Measurements from ENCODE around the gene ERMAP.
"Not testable (repeated sequence)": the region's sequence is repeated elsewhere in the genome, so short reads cannot be mapped to it uniquely, and the experiment has no call there.

ERMAP gene

GRCh38 chr1:42860339-42861013 is 43.6 kb downstream of the ERMAP start:
- Histone ChIP-seq H2BK5ac (ENCODE audit: low read length) (no peak overlapping the region), H3K9me3 (replicated peaks in 1 of 2; ENCODE audit: control insufficient read depth in 2 of 2, insufficient read depth in 1 of 2, low read depth in 1 of 2, low read length in 2 of 2) (peaks cover 21 to 24% of the 10 kb centered on the region in 2 donors), H3K79me1 (ENCODE audit: low read depth, low read length) (no peaks in the 10 kb centered on the region), H3K36me3 (replicated peaks in 1 of 2; ENCODE audit: control insufficient read depth in 2 of 2, insufficient read depth in 2 of 2, low read length in 2 of 2) (no peaks in the 10 kb centered on the region), H3K4me2 (ENCODE audit: insufficient read depth, low read length, poor library complexity, severe bottlenecking) (no peak overlapping the region), H2BK12ac (ENCODE audit: low read length) (no peak overlapping the region), H3K14ac (ENCODE audit: low read length) (no peak overlapping the region), H2AFZ (ENCODE audit: low read length) (no peak overlapping the region), H3K4ac (ENCODE audit: low read length) (no peak overlapping the region), H3K18ac (ENCODE audit: low read length) (no peak overlapping the region), H3K9ac (ENCODE audit: low read depth, low read length, poor library complexity) (no peak overlapping the region), H4K8ac (ENCODE audit: low read depth, low read length) (no peak overlapping the region), H3K27ac (replicated peaks; ENCODE audit: low read length) (no peak overlapping the region), H3K27me3 (ENCODE audit: control insufficient read depth in 3 of 3, insufficient read depth in 3 of 3, low read depth in 1 of 3, low read length in 3 of 3) (peaks cover 0 to 1% (median 0%) of the 10 kb centered on the region in 3 experiments), H3K4me3 (ENCODE audit: low read length in 2 of 2) (no peak overlapping the region), H2BK15ac (ENCODE audit: low read length) (no peak overlapping the region), H4K91ac (ENCODE audit: low read depth, low read length, poor library complexity) (no peak overlapping the region), H3K4me1 (ENCODE audit: control insufficient read depth in 2 of 2, insufficient read depth in 1 of 2, low read depth in 1 of 2, low read length in 2 of 2) (no peaks in the 10 kb centered on the region), H2AK5ac (ENCODE audit: low read depth, low read length) (no peak overlapping the region), H2BK120ac (ENCODE audit: low read depth, low read length) (no peak overlapping the region), H3K23ac (ENCODE audit: low read depth, low read length, poor library complexity) (no peak overlapping the region)
- DNase-seq (ENCODE audit: low spot score) = no peak
- no CpG with 5 or more reads among the region's 4 CpGs for WGBS, 2 donors (ENCODE audit: extremely low coverage in 2 of 2, insufficient read length in 2 of 2, insufficient replicate concordance in 1 of 2)

- Histone ChIP-seq H3K9me3 (replicated peaks in 1 of 2; ENCODE audit: control insufficient read depth in 2 of 2, insufficient read depth in 1 of 2, low read depth in 1 of 2, low read length in 2 of 2) (peaks cover 19 to 23% of the 10 kb centered on the region in 2 donors), H3K18ac (ENCODE audit: low read length) (no peak overlapping the region), H2BK15ac (ENCODE audit: low read length) (no peak overlapping the region), H3K79me1 (ENCODE audit: low read depth, low read length) (no peaks in the 10 kb centered on the region), H2AFZ (ENCODE audit: low read length) (no peak overlapping the region), H2BK120ac (ENCODE audit: low read depth, low read length) (no peak overlapping the region), H3K4me3 (ENCODE audit: low read length in 2 of 2) (no peak overlapping the region), H3K4me1 (ENCODE audit: control insufficient read depth in 2 of 2, insufficient read depth in 1 of 2, low read depth in 1 of 2, low read length in 2 of 2) (no peaks in the 10 kb centered on the region), H4K91ac (ENCODE audit: low read depth, low read length, poor library complexity) (no peak overlapping the region), H3K14ac (ENCODE audit: low read length) (no peak overlapping the region), H3K4ac (ENCODE audit: low read length) (no peak overlapping the region), H3K23ac (ENCODE audit: low read depth, low read length, poor library complexity) (no peak overlapping the region), H3K9ac (ENCODE audit: low read depth, low read length, poor library complexity) (no peak overlapping the region), H3K36me3 (replicated peaks in 1 of 2; ENCODE audit: control insufficient read depth in 2 of 2, insufficient read depth in 2 of 2, low read length in 2 of 2) (no peaks in the 10 kb centered on the region), H3K27me3 (ENCODE audit: control insufficient read depth in 3 of 3, insufficient read depth in 3 of 3, low read depth in 1 of 3, low read length in 3 of 3) (peaks cover 0 to 4% (median 0%) of the 10 kb centered on the region in 3 experiments), H3K4me2 (ENCODE audit: insufficient read depth, low read length, poor library complexity, severe bottlenecking) (no peak overlapping the region), H2BK5ac (ENCODE audit: low read length) (no peak overlapping the region), H4K8ac (ENCODE audit: low read depth, low read length) (no peak overlapping the region), H3K27ac (replicated peaks; ENCODE audit: low read length) (no peak overlapping the region), H2BK12ac (ENCODE audit: low read length) (no peak overlapping the region), H2AK5ac (ENCODE audit: low read depth, low read length) (no peak overlapping the region)
- no peak for DNase-seq (ENCODE audit: low spot score)
These were observed 44.1 kb downstream of the ERMAP start for GRCh38 chr1:42861014-42861399.

- Histone ChIP-seq H3K36me3 (replicated peaks in 1 of 2; ENCODE audit: control insufficient read depth in 2 of 2, insufficient read depth in 2 of 2, low read length in 2 of 2) (no peaks in the 10 kb centered on the region), H3K4ac (ENCODE audit: low read length) (no peak overlapping the region), H2BK15ac (ENCODE audit: low read length) (no peak overlapping the region), H2BK12ac (ENCODE audit: low read length) (no peak overlapping the region), H3K14ac (ENCODE audit: low read length) (no peak overlapping the region), H3K4me2 (ENCODE audit: insufficient read depth, low read length, poor library complexity, severe bottlenecking) (no peak overlapping the region), H2BK120ac (ENCODE audit: low read depth, low read length) (no peak overlapping the region), H3K23ac (ENCODE audit: low read depth, low read length, poor library complexity) (no peak overlapping the region), H2BK5ac (ENCODE audit: low read length) (no peak overlapping the region), H4K8ac (ENCODE audit: low read depth, low read length) (no peak overlapping the region), H3K27me3 (ENCODE audit: control insufficient read depth in 3 of 3, insufficient read depth in 3 of 3, low read depth in 1 of 3, low read length in 3 of 3) (peaks cover 0 to 4% (median 0%) of the 10 kb centered on the region in 3 experiments), H3K18ac (ENCODE audit: low read length) (no peak overlapping the region), H3K9ac (ENCODE audit: low read depth, low read length, poor library complexity) (no peak overlapping the region), H4K91ac (ENCODE audit: low read depth, low read length, poor library complexity) (no peak overlapping the region), H2AFZ (ENCODE audit: low read length) (no peak overlapping the region), H3K79me1 (ENCODE audit: low read depth, low read length) (no peaks in the 10 kb centered on the region), H3K9me3 (replicated peaks in 1 of 2; ENCODE audit: control insufficient read depth in 2 of 2, insufficient read depth in 1 of 2, low read depth in 1 of 2, low read length in 2 of 2) (peaks cover 0 to 5% of the 10 kb centered on the region in 2 donors), H3K4me1 (ENCODE audit: control insufficient read depth in 2 of 2, insufficient read depth in 1 of 2, low read depth in 1 of 2, low read length in 2 of 2) (no peaks in the 10 kb centered on the region), H3K4me3 (ENCODE audit: low read length in 2 of 2) (no peak overlapping the region), H3K27ac (replicated peaks; ENCODE audit: low read length) (no peak overlapping the region), H2AK5ac (ENCODE audit: low read depth, low read length) (no peak overlapping the region)
- DNase-seq (ENCODE audit: low spot score) = no peak
- WGBS, 2 donors (ENCODE audit: extremely low coverage in 2 of 2, insufficient read length in 2 of 2, insufficient replicate concordance in 1 of 2) = no CpG with 5 or more reads among the region's 5 CpGs
These were observed 49.6 kb downstream of the ERMAP start for GRCh38 chr1:42866549-42866948.

- H3K18ac ChIP-seq (ENCODE audit: low read length); H3K14ac ChIP-seq (ENCODE audit: low read length); H2BK5ac ChIP-seq (ENCODE audit: low read length); H2AK5ac ChIP-seq (ENCODE audit: low read depth, low read length); DNase-seq (ENCODE audit: low spot score); H3K27me3 ChIP-seq (ENCODE audit: control insufficient read depth in 3 of 3, insufficient read depth in 3 of 3, low read depth in 1 of 3, low read length in 3 of 3); H2BK120ac ChIP-seq (ENCODE audit: low read depth, low read length); H3K27ac ChIP-seq (replicated peaks; ENCODE audit: low read length); H4K91ac ChIP-seq (ENCODE audit: low read depth, low read length, poor library complexity); H3K9ac ChIP-seq (ENCODE audit: low read depth, low read length, poor library complexity); H2BK15ac ChIP-seq (ENCODE audit: low read length); H3K36me3 ChIP-seq (replicated peaks in 1 of 2; ENCODE audit: control insufficient read depth in 2 of 2, insufficient read depth in 2 of 2, low read length in 2 of 2); H3K4me2 ChIP-seq (ENCODE audit: insufficient read depth, low read length, poor library complexity, severe bottlenecking); H3K4me3 ChIP-seq (ENCODE audit: low read length in 2 of 2); H3K4ac ChIP-seq (ENCODE audit: low read length); H4K8ac ChIP-seq (ENCODE audit: low read depth, low read length); H3K79me1 ChIP-seq (ENCODE audit: low read depth, low read length); H3K9me3 ChIP-seq (replicated peaks in 1 of 2; ENCODE audit: control insufficient read depth in 2 of 2, insufficient read depth in 1 of 2, low read depth in 1 of 2, low read length in 2 of 2); H2BK12ac ChIP-seq (ENCODE audit: low read length); H3K23ac ChIP-seq (ENCODE audit: low read depth, low read length, poor library complexity); H3K4me1 ChIP-seq (ENCODE audit: control insufficient read depth in 2 of 2, insufficient read depth in 1 of 2, low read depth in 1 of 2, low read length in 2 of 2); H2AFZ ChIP-seq (ENCODE audit: low read length): not testable (repeated sequence)
- WGBS, 2 donors (ENCODE audit: extremely low coverage in 2 of 2, insufficient read length in 2 of 2, insufficient replicate concordance in 1 of 2) = no CpG with 5 or more reads among the region's 4 CpGs
These were observed 51.5 kb downstream of the ERMAP start for GRCh38 chr1:42868466-42868865.
